H1 (cell line): ENCODE measurements around the gene NEU2. TPM values are rescaled to one million over a fixed set of nuclear protein-coding genes. Genes with fewer than 3 reads are reported as not detected.

ENCODE experiments used
- CTCF ChIA-PET: fragments of 300-600 bp; sonication (Branson Sonifier 250); formaldehyde crosslinking; loops from one replicate; lab custom pipeline; 2021; ENCODE audit not compliant: partially characterized antibody; lab: Charles Lee
- POLR2A ChIA-PET: fragments of 300-600 bp; sonication (Branson Sonifier 250); formaldehyde crosslinking; loops from one replicate; lab custom pipeline; 2021; ENCODE audit warnings: inconsistent platforms; ENCODE audit not compliant: partially characterized antibody; lab: Charles Lee
- DNase-seq, 2 experiments: peaks; one replicate each; pipeline versions ENCODE4 v3.0.0 to v3.0.0-alpha.2; 2010 to 2022; ENCODE audit warnings: low spot score in 2 of 2, low read depth in 1 of 2, mixed read lengths in 1 of 2
- FAIRE-seq: peaks from 2 replicates; lab custom pipeline; 2011; peaks lifted over from hg19 to GRCh38; lab: Jason Lieb, UNC
- H2AFZ ChIP-seq: 2 replicates; pipeline ENCODE4 v1.8.1; 2012; ENCODE audit warnings: low read length, inconsistent platforms
- H2AK5ac ChIP-seq: 2 replicates; pipeline ENCODE4 v1.6.1; 2013; ENCODE audit warnings: low read depth, low read length
- H2BK120ac ChIP-seq: replicated peaks from 2 replicates; pipeline ENCODE3; 2013; ENCODE audit warnings: low read depth, low read length, inconsistent platforms
- H2BK12ac ChIP-seq: 2 replicates; pipeline ENCODE4 v1.6.1; 2013; ENCODE audit warnings: low read depth, low read length
- H2BK15ac ChIP-seq: 2 replicates; pipeline ENCODE4 v1.6.1; 2013; ENCODE audit warnings: low read length
- H2BK20ac ChIP-seq: 2 replicates; pipeline ENCODE4 v1.6.1; 2013; ENCODE audit warnings: low read length
- H2BK5ac ChIP-seq: 2 replicates; pipeline ENCODE4 v1.6.1; 2013; ENCODE audit warnings: low read depth, low read length
- H3K14ac ChIP-seq: 2 replicates; pipeline ENCODE4 v1.6.1; 2013; ENCODE audit warnings: inconsistent platforms; ENCODE audit not compliant: insufficient read length
- H3K18ac ChIP-seq: 2 replicates; pipeline ENCODE4 v1.6.1; 2013; ENCODE audit warnings: low read length; ENCODE audit errors: extremely low read depth
- H3K23ac ChIP-seq: 2 replicates; pipeline ENCODE4 v1.6.1; 2013; ENCODE audit warnings: inconsistent platforms; ENCODE audit not compliant: insufficient read length
- H3K23me2 ChIP-seq: 2 replicates; pipeline ENCODE4 v1.6.1; 2013; ENCODE audit warnings: low read depth, low read length
- H3K27ac ChIP-seq: 2 replicates; pipeline ENCODE4 v1.6.1; 2011; ENCODE audit warnings: low read depth, low read length, inconsistent platforms
- H3K27me3 ChIP-seq, 4 experiments: replicated peaks in 1 of 4; 1 replicate in 1 of 4; 2 replicates in 3 of 4; pipeline versions ENCODE4 v1.6.1 to v1.8.1; 2011 to 2013; ENCODE audit warnings: low read length in 3 of 4, mild to moderate bottlenecking in 3 of 4, inconsistent platforms in 2 of 4, mixed read lengths in 2 of 4, moderate library complexity in 1 of 4; ENCODE audit not compliant: control insufficient read depth in 3 of 4, insufficient read depth in 3 of 4; ENCODE audit errors: extremely low read depth in 1 of 4
- H3K36me3 ChIP-seq, 4 experiments: 2 replicates each; pipeline versions ENCODE4 v1.6.1 to v1.8.1; 2011 to 2013; ENCODE audit warnings: mild to moderate bottlenecking in 4 of 4, low read length in 3 of 4, moderate library complexity in 2 of 4, control low read depth in 1 of 4, inconsistent platforms in 1 of 4; ENCODE audit not compliant: insufficient read depth in 4 of 4, control insufficient read depth in 2 of 4
- H3K4ac ChIP-seq: replicated peaks from 2 replicates; pipeline ENCODE3; 2013; ENCODE audit warnings: low read length, low read depth, mixed read lengths, inconsistent platforms; ENCODE audit not compliant: insufficient read length
- H3K4me1 ChIP-seq, 4 experiments: replicated peaks in 1 of 4; 1 replicate in 1 of 4; 2 replicates in 3 of 4; pipeline versions ENCODE4 v1.6.1 to v1.8.1; 2011 to 2013; ENCODE audit warnings: low read length in 3 of 4, inconsistent platforms in 2 of 4, mixed read lengths in 1 of 4; ENCODE audit not compliant: insufficient read depth in 4 of 4, control insufficient read depth in 3 of 4
- H3K4me2 ChIP-seq, 2 experiments: 2 replicates each; pipeline versions ENCODE4 v1.6.1 to v1.8.1; 2011 to 2013; ENCODE audit warnings: low read depth in 2 of 2, low read length in 2 of 2, control low read depth in 1 of 2, inconsistent platforms in 1 of 2, mild to moderate bottlenecking in 1 of 2; ENCODE audit not compliant: insufficient read depth in 1 of 2
- H3K4me3 ChIP-seq, 4 experiments: fragments of 200-600, 300-600 bp in 1 of 4; sonication (generic), shearing (Covaris generic), sonication (Bioruptor Twin) in 1 of 4; 2 replicates each; pipeline versions ENCODE4 v1.5.1 to v1.8.1; 2011 to 2016; ENCODE audit warnings: low read length in 4 of 4, low read depth in 3 of 4, control low read depth in 2 of 4, inconsistent platforms in 2 of 4, mild to moderate bottlenecking in 2 of 4, mixed read lengths in 1 of 4, moderate library complexity in 1 of 4; ENCODE audit not compliant: insufficient read depth in 2 of 4; ENCODE audit errors: extremely low read depth in 1 of 4
- H3K56ac ChIP-seq: replicated peaks from 2 replicates; pipeline ENCODE3; 2013; ENCODE audit warnings: low read depth, mild to moderate bottlenecking, mixed read lengths, low read length, inconsistent platforms; ENCODE audit not compliant: insufficient read length
- H3K79me1 ChIP-seq: 2 replicates; pipeline ENCODE4 v1.6.1; 2013; ENCODE audit warnings: low read depth, low read length, control low read depth
- H3K79me2 ChIP-seq, 2 experiments: 2 replicates each; pipeline versions ENCODE4 v1.6.1 to v1.8.1; 2012 to 2013; ENCODE audit warnings: low read length in 2 of 2, mild to moderate bottlenecking in 2 of 2, inconsistent platforms in 1 of 2; ENCODE audit not compliant: insufficient read depth in 2 of 2, control insufficient read depth in 1 of 2
- H3K9ac ChIP-seq, 4 experiments: replicated peaks in 1 of 4; 1 replicate in 1 of 4; 2 replicates in 3 of 4; pipeline versions ENCODE4 v1.6.1 to v1.8.1; 2011 to 2013; ENCODE audit warnings: low read depth in 3 of 4, low read length in 3 of 4, control low read depth in 2 of 4, mild to moderate bottlenecking in 2 of 4, moderate library complexity in 2 of 4, inconsistent platforms in 1 of 4; ENCODE audit errors: extremely low read depth in 1 of 4
- H3K9me3 ChIP-seq, 2 experiments: 2 replicates each; pipeline versions ENCODE4 v1.6.1 to v1.8.1; 2012 to 2013; ENCODE audit warnings: mild to moderate bottlenecking in 2 of 2, moderate library complexity in 2 of 2, control low read depth in 1 of 2, inconsistent platforms in 1 of 2, low read depth in 1 of 2, low read length in 1 of 2, mixed read lengths in 1 of 2; ENCODE audit not compliant: insufficient read depth in 2 of 2
- H4K20me1 ChIP-seq, 2 experiments: replicated peaks in 1 of 2; 2 replicates each; pipeline versions ENCODE3 to v1.8.1; 2011 to 2013; ENCODE audit warnings: inconsistent platforms in 2 of 2, low read length in 2 of 2, mild to moderate bottlenecking in 1 of 2; ENCODE audit not compliant: insufficient read depth in 2 of 2, control insufficient read depth in 1 of 2
- H4K5ac ChIP-seq: 2 replicates; pipeline ENCODE4 v1.6.1; 2013; ENCODE audit warnings: low read length, low read depth, mixed read lengths, inconsistent platforms; ENCODE audit not compliant: insufficient read length
- H4K8ac ChIP-seq: 2 replicates; pipeline ENCODE4 v1.8.0; 2013; ENCODE audit warnings: mild to moderate bottlenecking, moderate library complexity, low read length, inconsistent platforms; ENCODE audit not compliant: insufficient read depth; ENCODE audit errors: extremely low read depth
- H4K91ac ChIP-seq: replicated peaks from 2 replicates; pipeline ENCODE3; 2013; ENCODE audit warnings: low read length, mixed read lengths, inconsistent platforms; ENCODE audit not compliant: insufficient read length
- CBX5 ChIP-seq: fragments of 300-800, 300-1000 bp; sonication (generic); IDR thresholded peaks from 2 replicates; pipeline ENCODE4 v1.7.1; 2016; ENCODE audit warnings: antibody characterized with exemption, low read length, low read depth
- CREB1 ChIP-seq: IDR thresholded peaks from 2 replicates; pipeline ENCODE4 v1.6.1; 2012; ENCODE audit warnings: inconsistent platforms
- CTBP2 ChIP-seq: IDR thresholded peaks from 2 replicates; pipeline ENCODE4 v1.7.0; 2011; ENCODE audit warnings: borderline replicate concordance, mild to moderate bottlenecking, moderate library complexity, mixed read lengths, low read length; ENCODE audit not compliant: insufficient read depth, insufficient read length
- EZH2 ChIP-seq: fragments of 200-600 bp; sonication (generic); IDR thresholded peaks from 2 replicates; pipeline ENCODE4 v1.7.1; 2012; ENCODE audit warnings: low read depth, mild to moderate bottlenecking, moderate library complexity, low read length, inconsistent platforms; ENCODE audit not compliant: severe bottlenecking
- FOSL1 ChIP-seq: IDR thresholded peaks from 2 replicates; pipeline ENCODE4 v1.6.1; 2011; ENCODE audit warnings: mild to moderate bottlenecking, low read depth, low read length, moderate library complexity; ENCODE audit not compliant: insufficient read depth
- HDAC6 ChIP-seq: IDR thresholded peaks from one replicate; pipeline ENCODE4 v1.7.1; 2012; ENCODE audit warnings: low read depth, mild to moderate bottlenecking, inconsistent platforms, low read length, moderate library complexity
- KDM1A ChIP-seq: fragments of 200-600, 300-600 bp; sonication (generic); IDR thresholded peaks from 2 replicates; pipeline ENCODE4 v1.7.1; 2016; ENCODE audit warnings: mild to moderate bottlenecking, low read length, borderline replicate concordance
- YY1 ChIP-seq: IDR thresholded peaks from 2 replicates; pipeline ENCODE4 v1.6.1; 2011; ENCODE audit warnings: low read depth, mild to moderate bottlenecking, low read length
- WGBS, 2 experiments: shearing (Covaris generic) in 1 of 2; methylation state at CpG; one replicate each; pipeline versions ENCODE4 v1.1.6 to v1.1.7; 2013 to 2015; ENCODE audit warnings: low lambda C conversion rate in 2 of 2, mixed read lengths in 2 of 2, inconsistent platforms in 1 of 2, low coverage in 1 of 2, missing lambda C conversion rate in 1 of 2; ENCODE audit not compliant: insufficient replicate concordance in 2 of 2, insufficient coverage in 1 of 2, insufficient read length in 1 of 2; ENCODE audit errors: extremely low coverage in 1 of 2, missing lambda C conversion rate in 1 of 2; 5-methylcytosine and 5-hydroxymethylcytosine counted together
- polyA plus RNA-seq, 7 experiments: library from polyadenylated mRNA; depleted of rRNA in 3 of 7; stranded (reverse) in 5 of 7; unstranded in 2 of 7; fragments of >200 nt in 5 of 7; fragments of 200-250 nt in 2 of 7; gene quantifications; 1 replicate in 5 of 7; 2 replicates in 1 of 7; 4 replicates in 1 of 7; pipeline versions ENCODE4 v1.2.1 to v1.2.3, GENCODE V29; 2011 to 2013; ENCODE audit warnings: missing spikeins in 2 of 7, mixed read lengths in 2 of 7
- total RNA-seq: library from RNA; stranded (reverse); fragmentation: NEBNext Ultra II Directional; extraction: Animal tissue kit (Norgen Biotek cat#: 25700); gene quantifications from 2 replicates; pipeline ENCODE4 v1.2.1, GENCODE V29; 2021
- TF ChIP-seq, protein P1 (sequence below): IDR thresholded peaks from 2 replicates; pipeline ENCODE4 v1.6.1; 2012; ENCODE audit warnings: inconsistent platforms
- TF ChIP-seq, protein P2 (sequence below), 3 experiments: IDR thresholded peaks; 1 replicate in 2 of 3; 2 replicates in 1 of 3; pipeline versions ENCODE4 v1.5.1 to v1.6.1; 2011; ENCODE audit warnings: low read length in 3 of 3, mild to moderate bottlenecking in 3 of 3, inconsistent platforms in 2 of 3, low read depth in 1 of 3, moderate library complexity in 1 of 3; ENCODE audit not compliant: insufficient read depth in 1 of 3; ENCODE audit errors: control extremely low read depth in 1 of 3

The NEU2 gene
- total and polyA plus RNA-seq, 2 of the 8 experiments (the other 6 are each of a cell fraction or from before 2014, with no cell fraction given) = 0.12 TPM; not detected in 1

DNA sequence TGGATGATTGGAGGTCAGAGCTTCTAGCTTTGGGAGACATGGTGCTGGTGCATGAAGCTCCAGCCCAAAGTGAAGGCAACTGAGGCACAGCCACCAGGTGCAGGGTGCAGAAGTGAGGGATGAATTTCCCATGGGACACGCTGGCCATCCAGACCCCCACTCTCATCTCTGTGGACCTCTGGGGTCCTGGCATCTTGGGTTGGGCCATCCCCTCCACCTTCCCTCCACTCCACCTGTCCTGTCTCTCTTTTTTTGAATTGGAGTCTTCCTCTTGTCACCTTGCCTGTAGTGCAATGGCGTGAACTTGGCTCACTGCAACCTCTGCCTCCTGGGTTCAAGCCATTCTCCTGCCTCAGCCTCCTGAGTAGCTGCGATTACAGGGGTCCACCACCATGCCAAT, 22.8 kb upstream of the NEU2 start:
- no peak overlapping the region for H3K4me2 ChIP-seq
- DNase-seq (no peak), FAIRE-seq (no peak)
- no peak overlapping the region for H3K9ac ChIP-seq
- no peak overlapping the region for H2AK5ac ChIP-seq
- H2BK15ac ChIP-seq = no peak overlapping the region
- WGBS, 2 experiments = 92% methylated on average over 3 of the region's 3 CpGs; no CpG with 5 or more reads in 1 of the 2 experiments
- H4K5ac ChIP-seq = no peak overlapping the region
- no peak overlapping the region for H3K18ac ChIP-seq
- no peak overlapping the region for H2BK20ac ChIP-seq
- H3K27me3 ChIP-seq = no peaks in the 10 kb centered on the region
- H3K23ac ChIP-seq = no peak overlapping the region
- no peaks in the 10 kb centered on the region for H4K20me1 ChIP-seq
- H3K27ac ChIP-seq = no peak overlapping the region
- no peak overlapping the region for H3K56ac ChIP-seq
- no peaks in the 10 kb centered on the region for H3K9me3 ChIP-seq
- peaks cover 3% of the 10 kb centered on the region; the same call in 1 of the 2 replicates for H3K23me2 ChIP-seq
- H4K91ac ChIP-seq = no peak overlapping the region
- no peak overlapping the region for H3K4ac ChIP-seq
- ChIA-PET CTCF (interaction anchor here (0.6 to 2.5 kb wide), 9 partner anchors 10 to 165 kb away, joined by 3 to 9 read pairs (median 3); no protein-coding TSS in a partner anchor), POLR2A (no interaction called here)
- H2BK5ac ChIP-seq = no peak overlapping the region
- no peak overlapping the region for H3K4me3 ChIP-seq
- no peaks in the 10 kb centered on the region for H3K4me1 ChIP-seq
- no peak overlapping the region for H2AFZ ChIP-seq
- no peaks in the 10 kb centered on the region for H3K79me2 ChIP-seq
- H2BK12ac ChIP-seq = no peak overlapping the region
- H3K79me1 ChIP-seq = no peaks in the 10 kb centered on the region
- no peak overlapping the region for H3K14ac ChIP-seq
- H3K36me3 ChIP-seq = no peaks in the 10 kb centered on the region
- no peak overlapping the region for H4K8ac ChIP-seq
- H2BK120ac ChIP-seq = no peak overlapping the region
- TF ChIP-seq CTBP2 = no peak
- no peak for TF ChIP-seq FOSL1
- no peak for TF ChIP-seq CBX5
- TF ChIP-seq, protein P1, sequence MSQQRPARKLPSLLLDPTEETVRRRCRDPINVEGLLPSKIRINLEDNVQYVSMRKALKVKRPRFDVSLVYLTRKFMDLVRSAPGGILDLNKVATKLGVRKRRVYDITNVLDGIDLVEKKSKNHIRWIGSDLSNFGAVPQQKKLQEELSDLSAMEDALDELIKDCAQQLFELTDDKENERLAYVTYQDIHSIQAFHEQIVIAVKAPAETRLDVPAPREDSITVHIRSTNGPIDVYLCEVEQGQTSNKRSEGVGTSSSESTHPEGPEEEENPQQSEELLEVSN = no peak
- TF ChIP-seq CREB1 = no peak
- TF ChIP-seq HDAC6 = no peak
- TF ChIP-seq, protein P2, sequence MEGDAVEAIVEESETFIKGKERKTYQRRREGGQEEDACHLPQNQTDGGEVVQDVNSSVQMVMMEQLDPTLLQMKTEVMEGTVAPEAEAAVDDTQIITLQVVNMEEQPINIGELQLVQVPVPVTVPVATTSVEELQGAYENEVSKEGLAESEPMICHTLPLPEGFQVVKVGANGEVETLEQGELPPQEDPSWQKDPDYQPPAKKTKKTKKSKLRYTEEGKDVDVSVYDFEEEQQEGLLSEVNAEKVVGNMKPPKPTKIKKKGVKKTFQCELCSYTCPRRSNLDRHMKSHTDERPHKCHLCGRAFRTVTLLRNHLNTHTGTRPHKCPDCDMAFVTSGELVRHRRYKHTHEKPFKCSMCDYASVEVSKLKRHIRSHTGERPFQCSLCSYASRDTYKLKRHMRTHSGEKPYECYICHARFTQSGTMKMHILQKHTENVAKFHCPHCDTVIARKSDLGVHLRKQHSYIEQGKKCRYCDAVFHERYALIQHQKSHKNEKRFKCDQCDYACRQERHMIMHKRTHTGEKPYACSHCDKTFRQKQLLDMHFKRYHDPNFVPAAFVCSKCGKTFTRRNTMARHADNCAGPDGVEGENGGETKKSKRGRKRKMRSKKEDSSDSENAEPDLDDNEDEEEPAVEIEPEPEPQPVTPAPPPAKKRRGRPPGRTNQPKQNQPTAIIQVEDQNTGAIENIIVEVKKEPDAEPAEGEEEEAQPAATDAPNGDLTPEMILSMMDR (IDR thresholded peaks at IDR 0.05; ENCODE audit: control extremely low read depth in 1 of 3, insufficient read depth in 1 of 3, low read depth in 1 of 3, low read length in 3 of 3) = no peak
- TF ChIP-seq KDM1A = no peak
- TF ChIP-seq EZH2 = no peak
- TF ChIP-seq YY1 = no peak
